CD14-positive monocyte (primary cell): Measurements from ENCODE around the gene DCP1B. TPM values are rescaled to one million over a fixed set of nuclear protein-coding genes. Genes with fewer than 3 reads are reported as not detected.

Source experiments
- DNase-seq, 3 donors: peaks; one replicate each; pipeline ENCODE4 v3.0.0-alpha.2; 2011 to 2022
- H2AFZ ChIP-seq: 2 replicates; pipeline ENCODE4 v1.6.0; 2012; ENCODE audit warnings: mild to moderate bottlenecking, low read depth, low read length, inconsistent platforms; ENCODE audit not compliant: insufficient read depth, poor library complexity, severe bottlenecking
- H3K27ac ChIP-seq, 2 donors: 1 replicate in 1 of 2; 2 replicates in 1 of 2; pipeline ENCODE4 v1.5.1; 2012 to 2013; ENCODE audit warnings: low read length in 2 of 2, control low read depth in 1 of 2, inconsistent platforms in 1 of 2, low read depth in 1 of 2, mild to moderate bottlenecking in 1 of 2
- H3K27me3 ChIP-seq, 2 donors: one replicate each; pipeline versions ENCODE4 v1.6.0 to v1.6.1; 2011 to 2013; ENCODE audit warnings: low read length in 2 of 2; ENCODE audit not compliant: control insufficient read depth in 2 of 2, insufficient read depth in 2 of 2
- H3K36me3 ChIP-seq, 2 donors: replicated peaks in 1 of 2; 1 replicate in 1 of 2; 2 replicates in 1 of 2; pipeline versions ENCODE4 v1.5.1 to v1.6.1; 2012 to 2013; ENCODE audit warnings: low read length in 2 of 2, control low read depth in 1 of 2, inconsistent platforms in 1 of 2, mild to moderate bottlenecking in 1 of 2; ENCODE audit not compliant: insufficient read depth in 2 of 2, control insufficient read depth in 1 of 2
- H3K4me1 ChIP-seq, 2 donors: 1 replicate in 1 of 2; 2 replicates in 1 of 2; pipeline versions ENCODE4 v1.5.1 to v1.6.1; 2012 to 2013; ENCODE audit warnings: low read length in 2 of 2, control low read depth in 1 of 2, inconsistent platforms in 1 of 2, mild to moderate bottlenecking in 1 of 2, moderate library complexity in 1 of 2; ENCODE audit not compliant: insufficient read depth in 2 of 2, control insufficient read depth in 1 of 2
- H3K4me2 ChIP-seq: replicated peaks from 2 replicates; pipeline ENCODE3; 2012; ENCODE audit warnings: low read length, moderate library complexity, mild to moderate bottlenecking; ENCODE audit not compliant: poor library complexity, severe bottlenecking; ENCODE audit errors: extremely low read depth
- H3K4me3 ChIP-seq, 3 experiments: fragments of 200-600 bp in 1 of 3; sonication (generic) in 1 of 3; replicated peaks in 1 of 3; 1 replicate in 2 of 3; 2 replicates in 1 of 3; pipeline ENCODE4 v1.5.1; 2011 to 2013; ENCODE audit warnings: low read length in 3 of 3, mild to moderate bottlenecking in 3 of 3, control low read depth in 2 of 3, low read depth in 2 of 3, inconsistent platforms in 1 of 3, moderate library complexity in 1 of 3
- H3K79me2 ChIP-seq: 2 replicates; pipeline ENCODE4 v1.6.0; 2012; ENCODE audit warnings: mild to moderate bottlenecking, control low read depth, inconsistent platforms, low read length, moderate library complexity; ENCODE audit not compliant: insufficient read depth
- H3K9ac ChIP-seq: 2 replicates; pipeline ENCODE4 v1.6.0; 2017; ENCODE audit warnings: low read length, mild to moderate bottlenecking; ENCODE audit not compliant: insufficient read depth, poor library complexity, severe bottlenecking
- H3K9me3 ChIP-seq, 2 donors: replicated peaks in 1 of 2; 1 replicate in 1 of 2; 2 replicates in 1 of 2; pipeline versions ENCODE4 v1.5.1 to v1.6.1; 2012 to 2013; ENCODE audit warnings: low read length in 2 of 2, control low read depth in 1 of 2; ENCODE audit not compliant: control insufficient read depth in 1 of 2, insufficient read depth in 1 of 2
- H4K20me1 ChIP-seq: 2 replicates; pipeline ENCODE4 v1.6.0; 2012; ENCODE audit warnings: mild to moderate bottlenecking, low read length, control low read depth, moderate library complexity; ENCODE audit not compliant: insufficient read depth
- H3K27ac Mint-ChIP-seq, 7 donors: one replicate each; pipeline ENCODE4 v1.8.0; 2020; ENCODE audit warnings: mild to moderate bottlenecking in 7 of 7, mixed read lengths in 7 of 7, moderate library complexity in 6 of 7, inconsistent platforms in 2 of 7
- H3K27me3 Mint-ChIP-seq, 3 donors: one replicate each; pipeline ENCODE4 v1.8.0; 2021 to 2022; ENCODE audit warnings: low read depth in 3 of 3, mild to moderate bottlenecking in 3 of 3, mixed read lengths in 3 of 3, moderate library complexity in 3 of 3, inconsistent platforms in 1 of 3
- H3K36me3 Mint-ChIP-seq, 2 donors: one replicate each; pipeline ENCODE4 v1.8.0; 2020; ENCODE audit warnings: mixed read lengths in 2 of 2, inconsistent platforms in 1 of 2, mild to moderate bottlenecking in 1 of 2
- H3K4me1 Mint-ChIP-seq: one replicate; pipeline ENCODE4 v1.8.0; 2020; ENCODE audit warnings: mild to moderate bottlenecking, mixed read lengths
- H3K4me3 Mint-ChIP-seq, 2 donors: one replicate each; pipeline ENCODE4 v1.8.0; 2020; ENCODE audit warnings: mild to moderate bottlenecking in 2 of 2, mixed read lengths in 2 of 2, moderate library complexity in 1 of 2
- H3K9me3 Mint-ChIP-seq, 7 donors: one replicate each; pipeline ENCODE4 v1.8.0; 2020 to 2022; ENCODE audit warnings: mixed read lengths in 7 of 7, mild to moderate bottlenecking in 6 of 7, moderate library complexity in 6 of 7, inconsistent platforms in 2 of 7
- WGBS: methylation state at CpG from one replicate; pipeline ENCODE4 v1.1.5; 2013; ENCODE audit warnings: missing lambda C conversion rate; ENCODE audit not compliant: insufficient coverage; 5-methylcytosine and 5-hydroxymethylcytosine counted together
- intact Hi-C, 2 donors: fragments of 100-400 bp; cut with micrococcal nuclease; formaldehyde crosslinking; loops; one replicate each; pipeline versions ENCODE4 v1.15.0 to v1.15.1; 2023
- polyA plus RNA-seq, 3 donors: library from polyadenylated mRNA; depleted of rRNA in 1 of 3; unstranded in 2 of 3; stranded (reverse) in 1 of 3; fragments of 300-500 nt in 2 of 3; fragments of >200 nt in 1 of 3; fragmentation: Illumina TruSeq in 2 of 3; gene quantifications; 1 replicate in 2 of 3; 2 replicates in 1 of 3; pipeline ENCODE4 v1.2.3, GENCODE V29; 2012 to 2021
- TF ChIP-seq, protein P1 (sequence below): fragments of 200-600 bp; IDR thresholded peaks from one replicate; pipeline ENCODE4 v1.8.0; 2022; ENCODE audit warnings: antibody characterized with exemption, mild to moderate bottlenecking

Gene DCP1B
- polyA plus RNA-seq, 3 donors, result 3.6 to 5.1 (median 4.9) TPM

DNA sequence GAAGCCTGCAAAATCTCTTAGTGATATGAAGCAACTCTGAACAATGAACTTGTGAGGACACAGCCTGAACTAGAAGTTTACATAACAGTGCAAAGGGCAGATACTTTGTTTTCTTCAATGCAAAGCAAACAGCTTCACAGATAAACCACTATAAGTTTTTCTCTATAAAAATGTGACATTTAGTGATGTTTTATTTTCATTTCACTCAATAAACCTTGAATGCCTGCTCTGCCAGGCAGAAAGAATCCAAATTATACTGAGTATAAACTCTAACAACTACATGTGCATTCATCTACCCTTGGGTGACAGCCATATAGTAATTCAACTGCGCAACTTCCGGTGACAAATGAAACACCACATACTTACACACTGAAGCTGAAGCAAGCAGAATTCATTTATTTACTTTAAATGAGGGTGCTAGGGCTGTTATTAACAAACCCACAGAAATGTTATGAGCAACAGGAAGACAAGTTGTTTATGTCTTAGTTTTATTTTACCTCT is 10.3 kb downstream of the DCP1B start:
- H3K27ac ChIP-seq, result no peak overlapping the region
- H3K27ac Mint-ChIP-seq, result no peak overlapping the region

DNA sequence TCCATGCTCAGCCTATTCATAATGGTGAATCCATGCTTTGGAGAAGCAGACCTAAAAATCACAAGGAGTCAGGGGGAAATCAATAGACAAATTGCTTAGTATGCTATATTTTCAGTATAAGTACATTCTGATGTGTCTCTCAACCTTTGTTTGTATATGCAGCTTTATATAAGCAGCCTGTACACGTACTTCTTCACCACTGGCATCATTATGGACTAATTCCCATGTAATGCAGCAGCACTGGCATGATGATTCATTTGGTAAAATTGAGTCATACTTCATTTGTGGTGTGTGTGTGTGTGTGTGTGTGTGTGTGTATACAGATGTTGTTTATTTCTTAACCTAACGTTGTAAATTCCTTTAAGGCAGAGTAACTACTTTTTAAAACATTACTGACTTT is 10.9 kb downstream of the DCP1B start:
- no peak overlapping the region for H3K9ac ChIP-seq
- H3K4me1 Mint-ChIP-seq, result peaks cover 11% of the 10 kb centered on the region

More for the DNA sequence above, 10.3 kb downstream of the DCP1B start:
- H3K9me3 Mint-ChIP-seq, result peaks cover 0 to 3% (median 0%) of the 10 kb centered on the region in 7 donors
- H3K4me1 Mint-ChIP-seq, result peaks cover 11% of the 10 kb centered on the region
- no peaks in the 10 kb centered on the region for H3K4me1 ChIP-seq
- peak in 2 of 3 donors; percentile 2 to 8 for DNase-seq
- no peak overlapping the region for H2AFZ ChIP-seq
- H3K9ac ChIP-seq, result no peak overlapping the region
- peaks cover 0 to 1% (median 0%) of the 10 kb centered on the region in 3 donors for H3K27me3 Mint-ChIP-seq
- no peaks in the 10 kb centered on the region for H3K27me3 ChIP-seq
- H3K9me3 ChIP-seq, result no peaks in the 10 kb centered on the region
- no peaks in the 10 kb centered on the region for H3K79me2 ChIP-seq
- H3K4me3 ChIP-seq, result no peak overlapping the region
- no peak overlapping the region for H3K4me2 ChIP-seq
- H3K36me3 Mint-ChIP-seq, result peaks cover 46 to 52% of the 10 kb centered on the region in 2 donors
- TF ChIP-seq, protein P1, sequence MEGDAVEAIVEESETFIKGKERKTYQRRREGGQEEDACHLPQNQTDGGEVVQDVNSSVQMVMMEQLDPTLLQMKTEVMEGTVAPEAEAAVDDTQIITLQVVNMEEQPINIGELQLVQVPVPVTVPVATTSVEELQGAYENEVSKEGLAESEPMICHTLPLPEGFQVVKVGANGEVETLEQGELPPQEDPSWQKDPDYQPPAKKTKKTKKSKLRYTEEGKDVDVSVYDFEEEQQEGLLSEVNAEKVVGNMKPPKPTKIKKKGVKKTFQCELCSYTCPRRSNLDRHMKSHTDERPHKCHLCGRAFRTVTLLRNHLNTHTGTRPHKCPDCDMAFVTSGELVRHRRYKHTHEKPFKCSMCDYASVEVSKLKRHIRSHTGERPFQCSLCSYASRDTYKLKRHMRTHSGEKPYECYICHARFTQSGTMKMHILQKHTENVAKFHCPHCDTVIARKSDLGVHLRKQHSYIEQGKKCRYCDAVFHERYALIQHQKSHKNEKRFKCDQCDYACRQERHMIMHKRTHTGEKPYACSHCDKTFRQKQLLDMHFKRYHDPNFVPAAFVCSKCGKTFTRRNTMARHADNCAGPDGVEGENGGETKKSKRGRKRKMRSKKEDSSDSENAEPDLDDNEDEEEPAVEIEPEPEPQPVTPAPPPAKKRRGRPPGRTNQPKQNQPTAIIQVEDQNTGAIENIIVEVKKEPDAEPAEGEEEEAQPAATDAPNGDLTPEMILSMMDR, result no peak
- intact Hi-C loops, result no loop called here
- WGBS, result no CpG with 5 or more reads among the region's 2 CpGs
- no peak overlapping the region for H3K4me3 Mint-ChIP-seq
- no peaks in the 10 kb centered on the region for H4K20me1 ChIP-seq
- peaks cover 35 to 64% of the 10 kb centered on the region in 2 donors for H3K36me3 ChIP-seq

More for the DNA sequence above, 10.9 kb downstream of the DCP1B start:
- Histone ChIP-seq H2AFZ (no peak overlapping the region), H3K27ac (no peak overlapping the region), H3K4me2 (no peak overlapping the region), H4K20me1 (no peaks in the 10 kb centered on the region), H3K9me3 (no peaks in the 10 kb centered on the region), H3K79me2 (no peaks in the 10 kb centered on the region), H3K27me3 (no peaks in the 10 kb centered on the region), H3K36me3 (peaks cover 35 to 70% of the 10 kb centered on the region in 2 donors), H3K4me1 (no peaks in the 10 kb centered on the region), H3K4me3 (no peak overlapping the region)
- H3K27ac Mint-ChIP-seq, result no peak overlapping the region
- peaks cover 48 to 57% of the 10 kb centered on the region in 2 donors for H3K36me3 Mint-ChIP-seq
- H3K27me3 Mint-ChIP-seq, result peaks cover 0 to 1% (median 0%) of the 10 kb centered on the region in 3 donors
- peaks cover 0 to 4% (median 0%) of the 10 kb centered on the region in 7 donors for H3K9me3 Mint-ChIP-seq
- intact Hi-C loops, result no loop called here
- whole genome bisulfite sequencing, result no CpG with 5 or more reads among the region's 2 CpGs
- TF ChIP-seq, protein P1, result no peak
- peak; percentile 1 to 21 (median 6) for DNase-seq
- no peak overlapping the region for H3K4me3 Mint-ChIP-seq
